ENCODE results near the gene NREP.

NREP gene

DNA sequence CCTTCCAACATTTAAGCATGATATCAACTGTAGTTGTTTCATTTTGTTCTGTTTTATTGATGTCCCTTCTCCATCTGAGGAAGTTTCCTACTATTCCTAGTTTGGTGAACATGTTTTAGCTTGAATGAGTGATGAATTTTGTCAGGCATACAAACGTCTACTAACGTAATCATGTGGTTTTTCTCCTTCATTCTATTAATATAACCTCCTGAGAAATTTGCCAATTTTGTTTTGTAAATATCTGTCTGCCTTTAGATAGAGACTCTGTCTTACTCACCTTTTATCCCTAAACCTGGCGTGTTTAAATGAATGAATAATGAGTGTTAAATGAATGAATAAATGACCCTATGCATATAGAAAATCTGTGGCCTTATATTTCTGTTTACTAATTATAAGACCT, 26.5 kb upstream of the NREP start:
- Histone ChIP-seq H3K27ac (ENCODE audit: low read depth, low read length) (0 out of 2 replicates have a peak overlapping the region, but pooled peaks have one; percentile 62), H3K79me2 (ENCODE audit: control insufficient read depth, insufficient read depth, low read length, unreplicated experiment) (no peaks in the 10 kb centered on the region), H3K4me1 (ENCODE audit: control insufficient read depth, insufficient read depth, low read length, unreplicated experiment) (peaks cover 48% of the 10 kb centered on the region), H2AFZ (ENCODE audit: low read length, unreplicated experiment) (peak overlapping the region; percentile 74), H3K27me3 (ENCODE audit: insufficient read depth, low read length) (no peaks in the 10 kb centered on the region), H3K36me3 (ENCODE audit: insufficient read depth, low read length) (no peaks in the 10 kb centered on the region), H3K4me3 (ENCODE audit: low read depth, low read length) (peak overlapping the region; percentile 53; the same call in 1 of the 2 replicates)

DNA sequence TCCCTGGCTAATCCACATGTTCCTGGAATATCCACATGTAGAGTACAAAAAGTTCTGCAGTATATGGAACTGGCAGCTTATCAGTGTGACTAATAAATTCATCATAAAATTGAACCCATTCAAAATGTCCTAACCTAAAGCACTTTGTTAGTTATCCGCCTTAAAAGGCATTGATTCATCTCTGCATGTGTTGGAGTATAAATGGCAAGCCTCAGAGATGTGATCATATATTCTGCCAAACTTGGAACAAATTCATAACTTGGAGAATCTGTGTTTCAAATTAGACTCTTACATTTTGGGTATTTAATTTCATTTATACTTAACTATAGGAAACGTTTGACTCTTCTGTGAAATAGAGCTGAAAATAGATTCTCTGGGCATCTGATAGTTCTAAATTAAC, 25.2 kb upstream of the NREP start:
- Histone ChIP-seq H3K4me3 (ENCODE audit: low read depth, low read length) (no peak overlapping the region), H3K36me3 (ENCODE audit: insufficient read depth, low read length) (no peaks in the 10 kb centered on the region), H2AFZ (ENCODE audit: low read length, unreplicated experiment) (peak overlapping the region; percentile 62), H3K79me2 (ENCODE audit: control insufficient read depth, insufficient read depth, low read length, unreplicated experiment) (no peaks in the 10 kb centered on the region), H3K4me1 (ENCODE audit: control insufficient read depth, insufficient read depth, low read length, unreplicated experiment) (peaks cover 48% of the 10 kb centered on the region), H3K27ac (ENCODE audit: low read depth, low read length) (peak overlapping the region; percentile 62), H3K27me3 (ENCODE audit: insufficient read depth, low read length) (no peaks in the 10 kb centered on the region)

DNA sequence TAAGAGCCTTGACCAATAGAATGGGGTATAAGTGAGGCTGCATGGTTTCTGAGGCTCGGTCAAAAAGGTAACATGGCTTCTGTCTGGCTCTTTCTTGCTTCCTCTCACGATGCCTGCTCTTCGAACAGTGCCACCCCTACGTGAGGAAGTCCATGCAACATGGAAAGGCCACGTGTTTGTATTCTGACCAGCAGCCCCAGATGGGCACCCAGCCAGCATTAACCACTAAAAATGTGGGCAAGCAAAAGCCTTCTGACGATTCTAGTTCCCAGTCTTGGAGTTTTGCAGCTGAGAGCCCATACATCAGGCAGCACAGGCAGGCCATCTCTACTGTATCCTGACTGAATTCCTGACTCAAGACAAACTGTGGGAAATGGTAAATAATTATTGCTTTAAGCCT, 24.2 kb upstream of the NREP start:
- no peaks in the 10 kb centered on the region for H3K79me2 ChIP-seq (ENCODE audit: control insufficient read depth, insufficient read depth, low read length, unreplicated experiment)
- no peaks in the 10 kb centered on the region for H3K27me3 ChIP-seq (ENCODE audit: insufficient read depth, low read length)
- no peak overlapping the region for H2AFZ ChIP-seq (ENCODE audit: low read length, unreplicated experiment)
- no peak overlapping the region; the same call in 1 of the 2 replicates for H3K27ac ChIP-seq (ENCODE audit: low read depth, low read length)
- H3K4me3 ChIP-seq (ENCODE audit: low read depth, low read length) = no peak overlapping the region
- no peaks in the 10 kb centered on the region for H3K36me3 ChIP-seq (ENCODE audit: insufficient read depth, low read length)
- peaks cover 48% of the 10 kb centered on the region for H3K4me1 ChIP-seq (ENCODE audit: control insufficient read depth, insufficient read depth, low read length, unreplicated experiment)

DNA sequence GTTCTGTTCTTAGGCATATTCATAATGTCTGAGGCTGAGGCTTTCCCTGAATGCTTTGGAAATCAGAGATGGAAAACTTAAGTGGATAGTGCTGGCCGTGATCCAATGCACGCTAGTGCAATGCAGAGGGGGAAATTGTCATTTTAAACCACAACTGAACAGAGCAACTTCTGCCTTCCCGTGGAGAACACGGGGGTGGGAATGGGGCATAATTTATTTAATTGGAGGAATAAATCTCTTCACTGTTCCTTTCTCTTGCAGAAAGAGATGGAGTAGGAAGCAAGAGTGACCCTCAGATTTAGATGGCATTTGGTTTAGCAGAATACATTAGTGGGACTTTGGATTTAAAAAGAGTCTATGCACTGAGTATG, 22.9 kb upstream of the NREP start:
- H3K27ac ChIP-seq (ENCODE audit: low read depth, low read length) = no peak overlapping the region
- H3K27me3 ChIP-seq (ENCODE audit: insufficient read depth, low read length) = no peaks in the 10 kb centered on the region
- no peak overlapping the region for H2AFZ ChIP-seq (ENCODE audit: low read length, unreplicated experiment)
- H3K79me2 ChIP-seq (ENCODE audit: control insufficient read depth, insufficient read depth, low read length, unreplicated experiment) = no peaks in the 10 kb centered on the region
- no peaks in the 10 kb centered on the region for H3K36me3 ChIP-seq (ENCODE audit: insufficient read depth, low read length)
- H3K4me3 ChIP-seq (ENCODE audit: low read depth, low read length) = no peak overlapping the region
- peaks cover 48% of the 10 kb centered on the region for H3K4me1 ChIP-seq (ENCODE audit: control insufficient read depth, insufficient read depth, low read length, unreplicated experiment)

DNA sequence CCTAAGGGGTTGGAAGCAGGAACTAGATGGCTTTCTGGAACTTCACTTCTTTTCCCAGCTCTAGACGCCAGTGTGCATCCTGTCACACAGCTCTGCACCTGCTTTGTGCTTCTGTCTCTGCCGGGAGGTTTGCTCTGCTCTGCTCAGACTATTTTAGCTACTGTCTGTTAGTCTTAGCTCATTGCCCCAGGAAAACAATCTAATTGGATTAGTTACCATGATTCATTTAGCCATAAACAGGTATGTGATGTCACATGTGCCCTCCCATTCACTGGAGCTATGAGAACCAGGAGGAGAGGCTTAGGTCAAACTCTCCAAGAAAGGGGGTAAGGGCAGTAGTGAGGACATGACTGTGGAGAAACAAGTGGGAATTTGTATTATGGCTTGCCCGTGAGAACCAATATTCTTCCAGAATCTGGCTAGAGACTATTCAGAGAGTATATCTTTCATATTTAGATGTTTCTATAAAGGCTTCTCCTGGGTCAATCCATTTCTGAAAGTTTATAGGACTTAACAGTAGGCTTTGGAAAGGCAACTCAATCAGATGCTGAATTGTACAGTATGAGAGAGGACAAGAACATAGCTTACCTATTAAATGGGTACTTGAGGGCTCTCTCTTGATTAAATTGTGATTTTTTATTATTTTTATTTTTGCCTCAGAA, 22.4 kb upstream of the NREP start:
- no peak overlapping the region for H3K4me3 ChIP-seq (ENCODE audit: low read depth, low read length)
- H3K27me3 ChIP-seq (ENCODE audit: insufficient read depth, low read length) = no peaks in the 10 kb centered on the region
- H3K4me1 ChIP-seq (ENCODE audit: control insufficient read depth, insufficient read depth, low read length, unreplicated experiment) = peaks cover 47% of the 10 kb centered on the region
- no peaks in the 10 kb centered on the region for H3K36me3 ChIP-seq (ENCODE audit: insufficient read depth, low read length)
- H3K79me2 ChIP-seq (ENCODE audit: control insufficient read depth, insufficient read depth, low read length, unreplicated experiment) = no peaks in the 10 kb centered on the region
- H2AFZ ChIP-seq (ENCODE audit: low read length, unreplicated experiment) = no peak overlapping the region
- no peak overlapping the region for H3K27ac ChIP-seq (ENCODE audit: low read depth, low read length)

DNA sequence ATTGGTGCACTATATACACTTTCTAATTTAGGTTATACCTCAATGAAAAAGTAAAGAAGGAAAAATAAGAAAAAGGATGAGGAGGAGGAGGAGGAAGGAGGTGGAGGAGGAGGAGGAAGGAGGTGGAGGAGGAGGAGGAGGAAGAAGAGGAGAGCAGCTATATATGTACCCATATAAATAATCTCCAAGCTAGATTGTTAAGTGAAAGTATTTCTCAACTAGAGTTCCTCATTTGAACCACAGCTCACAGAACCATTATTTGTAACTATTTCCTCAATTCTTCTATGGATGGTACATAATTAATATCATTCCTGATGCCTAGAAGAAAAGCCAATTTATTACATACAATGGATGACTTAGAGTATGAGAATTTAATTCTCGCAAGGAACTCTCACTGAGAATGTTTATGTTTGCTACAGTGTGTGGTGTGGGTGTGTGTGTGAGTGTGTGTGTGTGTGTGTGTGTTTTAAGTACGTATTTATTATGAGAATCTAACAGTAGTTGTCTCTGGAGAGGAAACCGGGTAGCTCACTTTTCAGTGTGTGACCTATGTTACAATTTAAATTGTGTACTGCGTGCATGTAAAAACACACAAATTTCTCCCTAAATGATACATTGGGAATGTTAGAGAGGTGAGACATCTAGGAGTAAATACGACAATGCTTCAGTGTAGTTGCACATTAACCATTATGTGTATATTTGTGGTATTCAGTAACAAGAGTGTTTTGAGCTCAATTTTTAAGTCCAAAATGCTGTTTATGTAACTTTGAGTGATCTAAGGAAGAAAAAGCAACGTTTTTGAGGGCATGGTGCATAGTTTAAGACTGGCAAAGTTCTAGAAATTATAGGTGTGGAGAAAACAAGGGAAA, 20.2 kb upstream of the NREP start:
- Histone ChIP-seq H3K36me3 (ENCODE audit: insufficient read depth, low read length) (no peaks in the 10 kb centered on the region), H2AFZ (ENCODE audit: low read length, unreplicated experiment) (no peak overlapping the region), H3K27ac (ENCODE audit: low read depth, low read length) (no peak overlapping the region), H3K79me2 (ENCODE audit: control insufficient read depth, insufficient read depth, low read length, unreplicated experiment) (no peaks in the 10 kb centered on the region), H3K4me1 (ENCODE audit: control insufficient read depth, insufficient read depth, low read length, unreplicated experiment) (peaks cover 27% of the 10 kb centered on the region), H3K4me3 (ENCODE audit: low read depth, low read length) (no peak overlapping the region), H3K27me3 (ENCODE audit: insufficient read depth, low read length) (no peaks in the 10 kb centered on the region)

DNA sequence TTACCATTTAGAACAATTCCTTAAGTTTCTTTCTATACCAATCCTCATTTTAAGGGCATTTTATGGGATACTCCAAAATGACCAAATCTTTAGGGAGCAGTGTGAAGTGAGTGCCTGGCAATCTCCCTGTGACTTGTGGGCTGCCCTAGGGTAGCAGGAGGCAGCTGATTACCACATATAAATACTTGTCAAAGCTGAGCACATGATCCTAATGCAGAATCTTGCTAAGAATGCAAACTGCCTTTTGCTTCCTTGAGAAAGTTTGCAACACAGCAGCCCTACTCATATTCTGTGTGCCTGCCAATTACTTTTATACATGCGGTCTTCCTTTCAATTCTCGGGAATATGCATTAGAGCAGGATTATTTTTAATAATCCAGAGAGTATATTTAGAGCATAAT, 18.2 kb upstream of the NREP start:
- Histone ChIP-seq H3K79me2 (ENCODE audit: control insufficient read depth, insufficient read depth, low read length, unreplicated experiment) (no peaks in the 10 kb centered on the region), H3K4me1 (ENCODE audit: control insufficient read depth, insufficient read depth, low read length, unreplicated experiment) (peaks cover 13% of the 10 kb centered on the region), H3K4me3 (ENCODE audit: low read depth, low read length) (no peak overlapping the region), H3K36me3 (ENCODE audit: insufficient read depth, low read length) (no peaks in the 10 kb centered on the region), H3K27ac (ENCODE audit: low read depth, low read length) (no peak overlapping the region), H3K27me3 (ENCODE audit: insufficient read depth, low read length) (no peaks in the 10 kb centered on the region), H2AFZ (ENCODE audit: low read length, unreplicated experiment) (no peak overlapping the region)

DNA sequence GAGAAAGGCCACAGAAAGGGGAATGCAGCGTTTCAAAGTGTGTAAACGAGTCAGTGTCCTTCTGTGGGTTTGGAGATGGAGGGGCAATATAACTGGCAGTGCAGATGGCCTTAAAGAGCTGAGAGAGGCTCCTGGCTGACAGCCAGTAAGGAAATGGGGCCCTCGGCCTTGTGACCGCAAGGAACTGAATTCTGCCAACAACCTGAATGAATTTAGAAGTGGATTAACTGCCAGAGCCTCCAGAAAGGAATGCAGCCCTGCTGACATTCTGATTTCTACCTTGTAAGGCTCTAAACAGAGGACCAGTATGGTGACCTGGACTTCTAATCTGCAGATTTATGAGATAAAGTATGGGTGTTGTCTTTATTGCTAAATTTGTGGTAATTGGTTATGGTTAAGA, 17.5 kb upstream of the NREP start:
- Histone ChIP-seq H2AFZ (ENCODE audit: low read length, unreplicated experiment) (no peak overlapping the region), H3K4me1 (ENCODE audit: control insufficient read depth, insufficient read depth, low read length, unreplicated experiment) (peaks cover 6% of the 10 kb centered on the region), H3K36me3 (ENCODE audit: insufficient read depth, low read length) (no peaks in the 10 kb centered on the region), H3K27me3 (ENCODE audit: insufficient read depth, low read length) (no peaks in the 10 kb centered on the region), H3K4me3 (ENCODE audit: low read depth, low read length) (no peak overlapping the region), H3K27ac (ENCODE audit: low read depth, low read length) (no peak overlapping the region), H3K79me2 (ENCODE audit: control insufficient read depth, insufficient read depth, low read length, unreplicated experiment) (no peaks in the 10 kb centered on the region)

DNA sequence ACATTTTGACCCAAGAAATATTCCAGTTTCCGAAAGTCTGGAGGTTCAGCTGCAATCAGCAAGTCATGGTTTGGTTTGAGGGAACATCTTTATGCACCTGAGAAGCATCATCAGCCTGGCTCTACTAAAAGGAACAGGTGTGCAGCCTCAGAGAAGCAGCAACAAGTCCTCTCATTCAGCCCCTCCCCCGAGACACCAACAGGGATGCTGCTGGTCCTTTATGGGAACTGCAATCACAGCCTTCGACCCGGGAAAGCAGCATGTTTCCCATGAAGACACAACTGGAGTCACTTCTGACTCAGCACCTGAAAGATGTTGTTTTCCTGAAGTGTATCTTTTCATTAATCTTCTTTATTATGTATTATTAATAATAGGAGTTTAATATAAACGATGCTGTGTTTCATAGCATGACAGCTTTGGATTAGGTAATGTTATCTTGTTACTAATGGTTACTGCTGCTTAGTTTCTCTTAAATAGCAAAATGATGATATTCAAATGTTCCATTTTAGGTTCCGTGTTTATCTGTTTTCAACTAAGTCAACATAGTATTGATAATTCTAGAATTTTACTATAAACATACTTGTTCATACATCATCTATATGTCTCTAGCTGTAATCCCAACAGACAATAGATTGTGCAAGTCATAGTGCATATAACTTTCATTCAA, 15.6 kb upstream of the NREP start:
- H2AFZ ChIP-seq (ENCODE audit: low read length, unreplicated experiment) = no peak overlapping the region
- no peaks in the 10 kb centered on the region for H3K36me3 ChIP-seq (ENCODE audit: insufficient read depth, low read length)
- no peaks in the 10 kb centered on the region for H3K27me3 ChIP-seq (ENCODE audit: insufficient read depth, low read length)
- no peaks in the 10 kb centered on the region for H3K79me2 ChIP-seq (ENCODE audit: control insufficient read depth, insufficient read depth, low read length, unreplicated experiment)
- H3K4me3 ChIP-seq (ENCODE audit: low read depth, low read length) = no peak overlapping the region
- H3K4me1 ChIP-seq (ENCODE audit: control insufficient read depth, insufficient read depth, low read length, unreplicated experiment) = peaks cover 5% of the 10 kb centered on the region
- H3K27ac ChIP-seq (ENCODE audit: low read depth, low read length) = no peak overlapping the region

DNA sequence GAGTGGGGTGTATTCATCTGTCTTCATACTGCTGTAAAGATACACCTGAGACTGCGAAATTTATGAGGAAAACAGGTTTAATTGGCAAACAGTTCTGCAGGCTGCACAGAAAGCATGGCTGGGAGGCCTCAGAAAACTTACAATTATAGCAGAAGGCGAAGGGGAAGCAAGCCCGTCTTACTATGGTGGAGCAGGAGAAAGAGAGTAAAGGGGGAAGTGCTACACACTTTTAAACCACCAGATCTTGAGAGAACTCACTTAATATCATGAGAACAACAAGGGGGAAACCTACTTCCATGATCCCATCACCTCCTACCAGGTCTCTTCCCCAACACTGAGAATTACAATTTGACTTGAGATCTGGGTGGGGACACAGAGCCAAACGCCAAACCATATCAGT, 12.5 kb upstream of the NREP start:
- Histone ChIP-seq H3K27me3 (ENCODE audit: insufficient read depth, low read length) (no peaks in the 10 kb centered on the region), H3K36me3 (ENCODE audit: insufficient read depth, low read length) (no peaks in the 10 kb centered on the region), H2AFZ (ENCODE audit: low read length, unreplicated experiment) (no peak overlapping the region), H3K27ac (ENCODE audit: low read depth, low read length) (no peak overlapping the region), H3K4me3 (ENCODE audit: low read depth, low read length) (no peak overlapping the region), H3K4me1 (ENCODE audit: control insufficient read depth, insufficient read depth, low read length, unreplicated experiment) (peaks cover 4% of the 10 kb centered on the region), H3K79me2 (ENCODE audit: control insufficient read depth, insufficient read depth, low read length, unreplicated experiment) (no peaks in the 10 kb centered on the region)
